ENCODE measurements around the gene PRKAR1B.

The PRKAR1B gene

GRCh38 chr7:589781-590575 lies 137.1 kb downstream of the PRKAR1B start:
- no peak for DNase-seq (ENCODE audit: low read depth)

- no peak for DNase-seq (ENCODE audit: low read depth)
These were observed 139.3 kb downstream of the PRKAR1B start for GRCh38 chr7:587767-588166.

- no peak for DNase-seq (ENCODE audit: low read depth)
These were observed 140.6 kb downstream of the PRKAR1B start for GRCh38 chr7:586494-586893.

GRCh38 chr7:585873-586272 lies 141.2 kb downstream of the PRKAR1B start:
- no peak for DNase-seq (ENCODE audit: low read depth)

- no peak for DNase-seq (ENCODE audit: low read depth)
These were observed 141.8 kb downstream of the PRKAR1B start for GRCh38 chr7:585229-585711.

GRCh38 chr7:584820-585219 lies 142.3 kb downstream of the PRKAR1B start:
- no peak for DNase-seq (ENCODE audit: low read depth)

GRCh38 chr7:584122-584465 lies 143.0 kb downstream of the PRKAR1B start:
- DNase-seq (ENCODE audit: low read depth): no peak

- DNase-seq (ENCODE audit: low read depth): no peak
These were observed 143.5 kb downstream of the PRKAR1B start for GRCh38 chr7:583410-584121.

- DNase-seq (ENCODE audit: low read depth): no peak
These were observed 144.2 kb downstream of the PRKAR1B start for GRCh38 chr7:582931-583330.

GRCh38 chr7:582081-582835 lies 144.8 kb downstream of the PRKAR1B start:
- DNase-seq (ENCODE audit: low read depth): no peak

- no peak for DNase-seq (ENCODE audit: low read depth)
These were observed 148.7 kb downstream of the PRKAR1B start for GRCh38 chr7:578386-578785.

- no peak for DNase-seq (ENCODE audit: low read depth)
These were observed 149.2 kb downstream of the PRKAR1B start for GRCh38 chr7:577741-578370.

- DNase-seq (ENCODE audit: low read depth): no peak
These were observed 149.8 kb downstream of the PRKAR1B start for GRCh38 chr7:577278-577665.

GRCh38 chr7:576524-577277 lies 150.4 kb downstream of the PRKAR1B start:
- DNase-seq (ENCODE audit: low read depth): no peak

GRCh38 chr7:575425-576366 lies 151.4 kb downstream of the PRKAR1B start:
- DNase-seq (ENCODE audit: low read depth): no peak

- no peak for DNase-seq (ENCODE audit: low read depth)
These were observed 152.3 kb downstream of the PRKAR1B start for GRCh38 chr7:574661-575395.

GRCh38 chr7:573933-574381 lies 153.1 kb downstream of the PRKAR1B start:
- DNase-seq (ENCODE audit: low read depth): no peak

GRCh38 chr7:573269-573932 lies 153.7 kb downstream of the PRKAR1B start:
- no peak for DNase-seq (ENCODE audit: low read depth)

All from stromal cell of bone marrow (primary cell).